ENCODE results near the gene TACR2. TPM values are rescaled to one million over a fixed set of nuclear protein-coding genes. Genes with fewer than 3 reads are reported as not detected.

Gene TACR2
- total and polyA plus RNA-seq, 2 experiments from 2014 or later = not detected

- TF ChIP-seq ZNF462 (CRISPR knock-in tag; IDR thresholded peaks at IDR 0.05) (no peak), CTCF (conservative IDR thresholded peaks at IDR 0.05; ENCODE audit: low read depth in 2 of 2) (no peak), EZH2 (IDR thresholded peaks at IDR 0.05; ENCODE audit: low read depth, unreplicated experiment) (no peak), ZNF114 (CRISPR knock-in tag; IDR thresholded peaks at IDR 0.05) (no peak), EZH2phosphoT487 (IDR thresholded peaks at IDR 0.05; ENCODE audit: unreplicated experiment) (no peak)
Observed at GRCh38 chr10:69414036-69415018, 2.4 kb downstream of the TACR2 start (continued).

All from GM23338 (cell line).